B cell (primary cell): ENCODE measurements around the gene CYB5B.

Source experiments
- CTCF ChIP-seq: fragments of 200-600 bp; IDR thresholded peaks from one replicate; pipeline ENCODE4 v1.8.0; 2022; ENCODE audit warnings: antibody characterized with exemption, mild to moderate bottlenecking
- EZH2 ChIP-seq: IDR thresholded peaks from 2 replicates; pipeline ENCODE4 v1.6.1; 2012; ENCODE audit warnings: borderline replicate concordance, low read depth, mild to moderate bottlenecking, moderate library complexity, low read length; ENCODE audit not compliant: insufficient read depth, poor library complexity, severe bottlenecking

- TF ChIP-seq CTCF (no peak), EZH2 (no peak)
Measured at GRCh38 chr16:69413045-69413664, 11.3 kb upstream of the CYB5B start.
